Myocyte (in vitro differentiated cells): Measurements from ENCODE around the gene CNOT10. TPM values are rescaled to one million over a fixed set of nuclear protein-coding genes. Genes with fewer than 3 reads are reported as not detected.
A peak's percentile ranks its signal among the peaks of the same experiment; 100 is the strongest.
"Not testable (repeated sequence)": the region's sequence is repeated elsewhere in the genome, so short reads cannot be mapped to it uniquely, and the experiment has no call there.

ENCODE experiments used
- DNase-seq: peaks from one replicate; pipeline ENCODE4 v3.0.0-alpha.2; 2012; ENCODE audit warnings: low read depth
- polyA plus RNA-seq: library from polyadenylated mRNA; unstranded; fragments of >200 nt; gene quantifications from one replicate; pipeline ENCODE4 v1.2.1, GENCODE V29; 2012; ENCODE audit warnings: missing spikeins
- total RNA-seq: library from RNA; depleted of rRNA; stranded (reverse); fragments of >200 nt; gene quantifications from 2 replicates; pipeline ENCODE4 v1.2.3, GENCODE V29; 2014

Gene CNOT10
- 14.7 and 17.1 TPM in 2 replicates for total RNA-seq
- 11.7 TPM for polyA plus RNA-seq

- peak; percentile 95 for DNase-seq
These were observed at the start of gene CNOT10 for GRCh38 chr3:32684800-32685542. TSS of gene CNOT10 (plus strand) at chr3:32685188. CDS start at chr3:32685461, 273 bp downstream.

- no peak for DNase-seq
These were observed 44.0 kb upstream of the CNOT10 start for GRCh38 chr3:32640939-32641338.

- no peak for DNase-seq
These were observed 43.6 kb upstream of the CNOT10 start for GRCh38 chr3:32641356-32641755.

GRCh38 chr3:32643354-32643753, 41.6 kb upstream of the CNOT10 start:
- DNase-seq: no peak

GRCh38 chr3:32643816-32644215, 41.2 kb upstream of the CNOT10 start:
- no peak for DNase-seq

- no peak for DNase-seq
These were observed 40.6 kb upstream of the CNOT10 start for GRCh38 chr3:32644380-32644779.

GRCh38 chr3:32646761-32647160, 38.2 kb upstream of the CNOT10 start:
- no peak for DNase-seq

GRCh38 chr3:32652337-32653100, 32.5 kb upstream of the CNOT10 start:
- not testable (repeated sequence) for DNase-seq

GRCh38 chr3:32655167-32655566, 29.8 kb upstream of the CNOT10 start:
- no peak for DNase-seq

- no peak for DNase-seq
These were observed 24.4 kb upstream of the CNOT10 start for GRCh38 chr3:32660634-32661033.

- DNase-seq: no peak
These were observed 22.3 kb upstream of the CNOT10 start for GRCh38 chr3:32662647-32663046.

GRCh38 chr3:32664630-32665075, 20.3 kb upstream of the CNOT10 start:
- DNase-seq: peak; percentile 49

- no peak for DNase-seq
These were observed 17.9 kb upstream of the CNOT10 start for GRCh38 chr3:32667072-32667582.

GRCh38 chr3:32669226-32669625, 15.8 kb upstream of the CNOT10 start:
- not testable (repeated sequence) for DNase-seq

- DNase-seq: not testable (repeated sequence)
These were observed 11.3 kb upstream of the CNOT10 start for GRCh38 chr3:32673730-32674129.

GRCh38 chr3:32675164-32675563, 9.8 kb upstream of the CNOT10 start:
- no peak for DNase-seq

GRCh38 chr3:32675650-32676049, 9.3 kb upstream of the CNOT10 start:
- DNase-seq: no peak

GRCh38 chr3:32681811-32682210, 3.2 kb upstream of the CNOT10 start:
- no peak for DNase-seq

- DNase-seq: peak; percentile 16
These were observed 774 bp upstream of the CNOT10 start for GRCh38 chr3:32684029-32684799.

GRCh38 chr3:32685543-32686185, 676 bp downstream of the CNOT10 start:
- DNase-seq: no peak

- no peak for DNase-seq
These were observed 1.7 kb downstream of the CNOT10 start for GRCh38 chr3:32686713-32687112.
